Epithelial cell of prostate (primary cell): Measurements from ENCODE around the gene DMD.

Source experiments
- DNase-seq: peaks from one replicate; pipeline ENCODE4 v3.0.0-alpha.2; 2011; ENCODE audit warnings: low read depth, low spot score
- H3K27ac ChIP-seq: fragments of 450-650 bp; 2 replicates; pipeline ENCODE4 v1.5.1; 2017; ENCODE audit warnings: mild to moderate bottlenecking

DMD gene

GRCh38 chrX:31287861-31288260, 1923.5 kb downstream of the DMD start:
- no peak for DNase-seq
- H3K27ac ChIP-seq, result no peak overlapping the region

- no peak overlapping the region for H3K27ac ChIP-seq
- DNase-seq, result no peak
These were observed 1930.8 kb downstream of the DMD start for GRCh38 chrX:31280580-31280979.

- no peak overlapping the region for H3K27ac ChIP-seq
- DNase-seq, result peak; percentile 73
These were observed 1932.0 kb downstream of the DMD start for GRCh38 chrX:31279359-31279758.

DNA sequence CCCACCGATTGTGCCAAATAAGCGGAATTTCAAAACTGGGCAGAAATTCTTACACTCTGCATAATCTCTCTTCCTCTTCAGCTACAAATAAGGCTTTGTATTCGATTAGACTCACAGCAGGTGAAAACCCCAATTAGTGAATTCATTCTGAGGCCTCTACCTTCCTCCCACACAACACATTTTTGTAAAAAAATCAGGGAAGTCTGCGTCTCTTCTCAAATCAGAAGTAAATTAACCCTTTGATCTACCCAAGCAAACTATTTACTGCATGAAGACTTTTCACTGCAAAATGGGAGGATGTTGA, 1938.9 kb downstream of the DMD start:
- no peak for DNase-seq

GRCh38 chrX:31271615-31272471, 1939.5 kb downstream of the DMD start:
- no peak overlapping the region for H3K27ac ChIP-seq
- DNase-seq, result no peak

More for the DNA sequence above, 1938.9 kb downstream of the DMD start:
- H3K27ac ChIP-seq, result no peak overlapping the region

GRCh38 chrX:31269914-31270313, 1941.4 kb downstream of the DMD start:
- no peak for DNase-seq
- no peak overlapping the region for H3K27ac ChIP-seq

- H3K27ac ChIP-seq, result no peak overlapping the region
- no peak for DNase-seq
These were observed 1943.0 kb downstream of the DMD start for GRCh38 chrX:31268359-31268758.

GRCh38 chrX:31266203-31267076, 1944.9 kb downstream of the DMD start:
- peak overlapping the region; percentile 41 for H3K27ac ChIP-seq
- DNase-seq, result no peak

DNA sequence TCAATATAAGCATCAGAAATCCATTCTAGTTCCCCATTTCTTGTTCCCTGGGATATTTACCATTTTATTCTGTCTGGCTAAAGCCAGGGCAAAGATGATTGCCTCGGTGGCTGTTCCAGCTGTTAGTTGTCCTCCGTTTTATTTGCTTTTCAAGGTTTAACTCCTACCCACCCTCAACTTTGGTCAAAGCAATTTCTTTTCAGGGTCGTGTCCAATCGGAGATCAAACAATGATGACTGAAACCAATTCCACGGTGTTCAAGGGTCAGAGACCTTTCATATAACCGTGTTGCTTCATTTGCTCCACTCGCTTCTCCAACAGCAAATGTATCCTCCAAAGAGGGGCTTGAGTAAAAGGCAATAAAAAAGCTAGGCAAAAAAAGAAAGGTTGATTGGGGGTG, 1946.0 kb downstream of the DMD start:
- DNase-seq, result no peak
- H3K27ac ChIP-seq, result no peak overlapping the region

- H3K27ac ChIP-seq, result no peak overlapping the region
- DNase-seq, result no peak
These were observed 1951.0 kb downstream of the DMD start for GRCh38 chrX:31260351-31260750.

DNA sequence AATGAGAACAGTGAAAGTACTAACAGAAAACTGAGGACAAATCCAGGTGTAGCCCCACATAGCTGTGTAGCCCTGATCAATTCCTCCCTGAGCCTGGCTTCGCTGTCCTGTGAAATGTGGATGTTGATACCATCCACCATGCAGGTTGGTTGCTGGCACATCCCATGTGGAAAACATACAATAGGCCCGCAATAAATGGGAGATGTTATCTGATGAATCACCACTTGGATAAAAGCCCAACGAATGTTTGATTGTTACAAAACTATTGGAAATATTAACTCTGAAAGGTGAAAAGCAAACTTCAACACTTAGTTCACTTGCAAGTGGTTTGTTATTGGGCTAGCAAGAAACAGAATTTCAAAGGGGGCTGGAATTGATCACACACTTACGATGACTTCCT, 1953.2 kb downstream of the DMD start:
- H3K27ac ChIP-seq, result no peak overlapping the region
- no peak for DNase-seq

DNA sequence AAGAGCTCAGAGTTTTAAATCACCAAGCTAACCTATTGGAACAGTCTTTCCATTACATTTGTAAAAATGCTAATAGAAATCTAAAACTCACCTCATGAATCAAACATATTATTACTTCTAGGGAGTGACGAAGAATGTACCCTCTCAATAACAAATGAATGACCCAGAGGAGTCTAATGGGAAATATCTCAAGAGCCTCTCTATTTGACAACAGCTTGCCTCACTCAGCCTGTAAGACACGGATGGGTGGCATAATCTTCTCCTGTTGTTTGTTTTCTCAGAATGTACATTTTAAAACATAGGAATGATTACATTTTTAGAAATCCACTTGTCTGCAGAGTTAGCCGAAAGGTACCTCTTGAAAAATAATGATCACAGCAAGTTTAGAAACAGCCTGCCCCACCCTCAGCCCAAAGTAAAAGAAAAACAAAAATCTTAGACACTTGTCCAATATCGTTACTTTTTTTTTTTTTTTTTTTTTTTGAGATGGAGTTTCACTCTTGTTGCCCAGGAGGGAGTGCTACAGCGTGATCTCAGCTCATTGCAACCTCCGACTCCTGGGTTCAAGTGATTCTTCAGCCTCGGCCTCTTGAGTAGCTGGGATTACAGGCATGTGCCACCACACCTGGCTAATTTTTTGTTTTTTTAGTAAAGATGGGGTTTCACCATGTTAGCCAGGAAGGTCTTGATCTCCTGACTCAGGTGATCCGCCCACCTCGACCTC, 1955.9 kb downstream of the DMD start:
- DNase-seq, result no peak
- H3K27ac ChIP-seq, result no peak overlapping the region

- no peak for DNase-seq
- no peak overlapping the region for H3K27ac ChIP-seq
These were observed 1959.2 kb downstream of the DMD start for GRCh38 chrX:31252133-31252532.

GRCh38 chrX:31251336-31251735, 1960.0 kb downstream of the DMD start:
- no peak overlapping the region for H3K27ac ChIP-seq
- no peak for DNase-seq

GRCh38 chrX:31245714-31246113, 1965.6 kb downstream of the DMD start:
- no peak overlapping the region for H3K27ac ChIP-seq
- DNase-seq, result no peak

- no peak for DNase-seq
- no peak overlapping the region for H3K27ac ChIP-seq
These were observed 1967.5 kb downstream of the DMD start for GRCh38 chrX:31243804-31244203.

DNA sequence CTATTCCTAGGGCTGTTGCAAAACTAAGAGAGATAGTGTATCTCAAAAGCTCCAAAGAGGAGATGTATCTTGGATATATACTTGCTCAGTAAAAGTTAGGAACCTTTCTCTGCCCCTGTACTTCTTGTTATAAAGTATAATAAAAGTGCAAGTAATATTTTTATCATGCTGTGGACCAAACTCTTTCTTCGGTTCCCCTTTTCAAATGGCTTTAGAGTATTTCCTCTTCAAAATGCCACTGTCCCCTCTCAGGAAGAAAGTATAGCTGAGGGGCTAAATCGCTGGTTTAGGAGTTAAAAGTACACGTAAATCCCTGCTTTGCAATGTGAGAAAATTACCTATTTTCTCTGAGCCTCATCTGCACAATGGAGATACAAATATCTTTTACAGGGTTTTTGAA, 1970.4 kb downstream of the DMD start:
- DNase-seq, result no peak
- no peak overlapping the region for H3K27ac ChIP-seq

DNA sequence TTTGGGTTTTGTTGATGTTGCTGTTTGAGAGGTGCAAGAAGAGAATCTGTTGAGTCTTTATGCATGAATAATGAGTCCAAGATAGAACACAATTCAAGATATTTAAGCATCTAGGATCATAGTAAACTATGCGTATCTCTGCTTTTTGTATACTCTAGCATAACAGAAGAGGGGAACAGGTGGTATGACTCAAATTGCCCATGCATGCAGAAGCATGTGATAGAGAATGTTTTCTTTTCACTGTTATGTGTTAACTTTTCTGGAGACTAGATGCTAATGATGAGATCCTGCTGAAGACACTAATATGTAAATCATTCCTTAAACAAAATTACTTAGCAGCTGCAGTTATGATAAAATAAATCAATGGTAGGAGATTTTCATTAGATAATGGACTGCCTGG, 1974.2 kb downstream of the DMD start:
- H3K27ac ChIP-seq, result no peak overlapping the region
- DNase-seq, result no peak

GRCh38 chrX:31236231-31236630, 1975.1 kb downstream of the DMD start:
- no peak overlapping the region for H3K27ac ChIP-seq
- DNase-seq, result no peak

- H3K27ac ChIP-seq, result no peak overlapping the region
These were observed 1977.3 kb downstream of the DMD start for GRCh38 chrX:31233941-31234496.

GRCh38 chrX:31232506-31232905, 1978.8 kb downstream of the DMD start:
- no peak for DNase-seq
- no peak overlapping the region for H3K27ac ChIP-seq

More at GRCh38 chrX:31233941-31234496, 1977.3 kb downstream of the DMD start:
- no peak for DNase-seq
